Suprapubic skin (tissue), 3 donors: Measurements from ENCODE around the gene FBXL19.

ENCODE experiments used
- CTCF ChIP-seq, 2 donors: fragments of 200-600 bp in 1 of 2; fragments of 450-650 bp in 1 of 2; sonication (generic) in 1 of 2; IDR thresholded peaks; one replicate each; pipeline ENCODE4 v1.5.1; 2016 to 2019; ENCODE audit warnings: antibody characterized with exemption in 2 of 2, mild to moderate bottlenecking in 1 of 2, moderate library complexity in 1 of 2
- EP300 ChIP-seq: sonication (generic); formaldehyde crosslinking; IDR thresholded peaks from one replicate; pipeline ENCODE4 v1.6.1; 2017; ENCODE audit warnings: antibody characterized with exemption

- TF ChIP-seq EP300 (no peak), CTCF (IDR thresholded peaks at IDR 0.05) (no peak)
Measured at GRCh38 chr16:30982548-30983288, 59.3 kb downstream of the FBXL19 start.
